KG1 (cell line): ENCODE data around the gene HOXB2.

Experiments used
- DNase-seq: peaks from one replicate; lab custom pipeline; 2025; lab: John Stamatoyannopoulos, UW

The HOXB2 gene

GRCh38 chr17:48565925-48566710 lies 21.2 kb upstream of the HOXB2 start:
- DNase-seq, result no peak

- DNase-seq, result no peak
Observed at GRCh38 chr17:48565022-48565554, 20.2 kb upstream of the HOXB2 start.

GRCh38 chr17:48564188-48565021 lies 19.5 kb upstream of the HOXB2 start:
- DNase-seq, result no peak

- DNase-seq, result no peak
Observed at GRCh38 chr17:48563867-48564187, 18.9 kb upstream of the HOXB2 start.

- no peak for DNase-seq
Observed at GRCh38 chr17:48563385-48563838, 18.5 kb upstream of the HOXB2 start.

- no peak for DNase-seq
Observed at GRCh38 chr17:48562934-48563333, 18.0 kb upstream of the HOXB2 start.

GRCh38 chr17:48561884-48562810 lies 17.2 kb upstream of the HOXB2 start:
- no peak for DNase-seq

- DNase-seq, result no peak
Observed at GRCh38 chr17:48559840-48560817, 15.2 kb upstream of the HOXB2 start.

GRCh38 chr17:48559122-48559839 lies 14.4 kb upstream of the HOXB2 start:
- DNase-seq, result no peak

- DNase-seq, result no peak
Observed at GRCh38 chr17:48558831-48559121, 13.9 kb upstream of the HOXB2 start.

- no peak for DNase-seq
Observed at GRCh38 chr17:48558057-48558830, 13.3 kb upstream of the HOXB2 start.

GRCh38 chr17:48556576-48557401 lies 11.9 kb upstream of the HOXB2 start:
- DNase-seq, result no peak

- DNase-seq, result no peak
Observed at GRCh38 chr17:48556229-48556575, 11.3 kb upstream of the HOXB2 start.

GRCh38 chr17:48555258-48556228 lies 10.6 kb upstream of the HOXB2 start:
- no peak for DNase-seq

- no peak for DNase-seq
Observed at GRCh38 chr17:48554412-48555257, 9.7 kb upstream of the HOXB2 start.

- DNase-seq, result no peak
Observed at GRCh38 chr17:48553826-48554225, 8.9 kb upstream of the HOXB2 start.

- DNase-seq, result no peak
Observed at GRCh38 chr17:48553190-48553547, 8.3 kb upstream of the HOXB2 start.
